ENCODE measurements around the gene UBE2E2.
A peak's percentile ranks its signal among the peaks of the same experiment; 100 is the strongest.

Gene UBE2E2

DNA sequence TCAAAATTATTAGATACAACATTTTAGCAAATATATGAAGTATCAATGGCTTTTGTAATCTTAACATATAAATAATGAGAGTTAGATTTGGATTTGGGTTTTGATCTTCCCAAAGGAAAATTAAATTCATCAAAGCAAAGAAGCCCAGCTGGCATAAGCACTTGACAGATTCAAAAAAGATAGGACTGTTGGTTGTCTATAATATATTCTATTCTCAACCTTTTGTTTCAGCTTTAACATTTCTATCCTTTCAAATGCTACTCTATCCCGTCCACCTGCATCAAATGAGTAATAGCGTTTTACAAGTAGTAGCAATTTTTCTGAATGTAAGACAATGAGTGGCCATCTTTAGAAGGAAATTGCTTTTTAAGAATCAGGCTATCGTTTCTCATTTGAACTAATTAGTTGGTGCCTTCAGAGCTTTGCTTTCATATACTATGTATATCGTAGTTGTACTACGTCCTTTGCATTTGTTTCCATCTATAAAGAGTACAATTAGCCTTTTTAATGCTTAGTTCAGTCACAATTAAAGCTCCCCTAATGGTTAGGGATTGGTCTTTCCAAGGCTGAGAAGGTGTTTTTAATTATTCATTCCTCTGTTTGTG is 278.0 kb downstream of the UBE2E2 start:
- Histone ChIP-seq H3K36me3 (ENCODE audit: control insufficient read depth, insufficient read depth, low read length) (no peaks in the 10 kb centered on the region), H3K9me3 (ENCODE audit: control insufficient read depth, insufficient read depth, low read length) (peaks cover 9% of the 10 kb centered on the region), H3K27me3 (ENCODE audit: control insufficient read depth, insufficient read depth, low read length) (no peaks in the 10 kb centered on the region), H3K9ac (ENCODE audit: low read depth, low read length) (no peak overlapping the region), H3K4me1 (ENCODE audit: control insufficient read depth, insufficient read depth, low read length) (peaks cover 23% of the 10 kb centered on the region), H3K4me3 (ENCODE audit: low read depth, low read length) (no peak overlapping the region), H3K27ac (ENCODE audit: low read depth, low read length) (no peak overlapping the region)

DNA sequence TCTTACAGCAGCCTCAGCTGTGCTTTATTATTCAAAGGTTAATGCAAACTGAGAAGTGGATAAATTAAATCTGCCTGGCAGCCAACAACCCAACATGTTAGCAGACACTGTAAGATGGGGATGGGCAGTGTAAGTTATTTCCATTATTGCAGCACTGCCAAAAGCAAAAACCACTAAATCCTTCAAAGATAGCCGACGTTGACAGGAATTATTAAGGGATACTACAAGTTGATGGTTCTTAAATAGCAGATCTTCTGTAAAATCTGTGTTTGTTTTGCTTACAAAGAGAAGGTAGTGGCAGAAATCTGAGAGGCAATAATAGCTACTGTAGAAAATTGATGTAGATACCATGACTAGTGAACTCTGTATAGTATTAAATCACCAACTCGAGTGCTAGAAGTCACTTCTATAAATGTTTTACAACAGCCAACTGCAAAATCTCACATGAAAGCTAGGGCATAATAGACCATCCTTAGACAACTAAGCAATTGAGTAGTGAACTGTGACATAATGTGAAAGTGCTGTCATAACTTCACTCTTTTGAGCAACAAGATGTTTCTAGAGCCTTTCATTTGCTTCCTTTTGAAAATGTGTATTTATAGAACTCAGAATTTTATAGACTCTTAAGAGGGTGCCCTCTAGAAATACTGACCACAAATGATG is 278.6 kb downstream of the UBE2E2 start:
- peaks cover 23% of the 10 kb centered on the region for H3K4me1 ChIP-seq (ENCODE audit: control insufficient read depth, insufficient read depth, low read length)
- H3K4me3 ChIP-seq (ENCODE audit: low read depth, low read length): no peak overlapping the region
- no peak overlapping the region for H3K9ac ChIP-seq (ENCODE audit: low read depth, low read length)
- no peaks in the 10 kb centered on the region for H3K36me3 ChIP-seq (ENCODE audit: control insufficient read depth, insufficient read depth, low read length)
- no peaks in the 10 kb centered on the region for H3K27me3 ChIP-seq (ENCODE audit: control insufficient read depth, insufficient read depth, low read length)
- peaks cover 15% of the 10 kb centered on the region for H3K9me3 ChIP-seq (ENCODE audit: control insufficient read depth, insufficient read depth, low read length)
- H3K27ac ChIP-seq (ENCODE audit: low read depth, low read length): no peak overlapping the region

DNA sequence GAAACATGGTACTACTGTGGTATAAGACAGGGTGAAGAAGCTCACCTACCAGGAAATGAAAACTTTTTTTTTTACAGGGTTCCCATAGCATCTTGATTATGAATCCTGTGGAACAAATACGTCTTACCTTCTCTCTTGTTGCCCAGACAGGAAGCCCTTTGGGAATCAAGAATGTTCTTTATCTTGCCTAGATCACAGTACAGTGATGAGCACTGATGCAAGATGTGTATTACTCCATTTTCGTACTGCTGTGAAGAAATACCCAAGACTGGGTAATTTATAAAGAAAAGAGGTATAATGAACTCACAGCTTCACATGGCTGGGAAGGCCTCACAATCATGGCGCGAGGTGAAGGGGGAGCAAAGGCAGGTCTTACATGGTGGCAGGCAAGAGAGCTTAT is 281.3 kb downstream of the UBE2E2 start:
- peaks cover 13% of the 10 kb centered on the region for H3K9me3 ChIP-seq (ENCODE audit: control insufficient read depth, insufficient read depth, low read length)
- no peak overlapping the region for H3K9ac ChIP-seq (ENCODE audit: low read depth, low read length)
- H3K4me1 ChIP-seq (ENCODE audit: control insufficient read depth, insufficient read depth, low read length): peaks cover 26% of the 10 kb centered on the region
- H3K27me3 ChIP-seq (ENCODE audit: control insufficient read depth, insufficient read depth, low read length): no peaks in the 10 kb centered on the region
- no peaks in the 10 kb centered on the region for H3K36me3 ChIP-seq (ENCODE audit: control insufficient read depth, insufficient read depth, low read length)
- no peak overlapping the region for H3K27ac ChIP-seq (ENCODE audit: low read depth, low read length)
- no peak overlapping the region for H3K4me3 ChIP-seq (ENCODE audit: low read depth, low read length)

DNA sequence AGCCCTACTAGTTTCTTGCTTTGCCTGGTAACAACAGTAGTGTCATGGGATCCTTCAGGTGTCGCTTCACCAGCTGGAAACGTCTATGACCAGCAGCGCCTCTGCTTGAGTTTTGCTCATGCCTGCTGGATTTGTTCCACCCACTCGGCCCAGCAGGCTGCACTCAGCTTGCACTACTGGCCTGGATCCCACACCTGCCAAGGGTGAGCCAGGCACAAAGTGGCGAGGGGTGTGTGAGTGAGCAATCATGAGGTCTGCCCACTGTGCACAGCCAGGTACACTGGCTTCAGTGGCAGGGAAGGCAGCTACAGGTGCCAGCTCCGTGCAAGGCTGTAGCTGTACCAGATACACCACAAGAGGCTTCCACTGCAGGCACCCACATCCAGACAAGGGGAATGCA is 282.8 kb downstream of the UBE2E2 start:
- H3K27me3 ChIP-seq (ENCODE audit: control insufficient read depth, insufficient read depth, low read length): no peaks in the 10 kb centered on the region
- peaks cover 8% of the 10 kb centered on the region for H3K9me3 ChIP-seq (ENCODE audit: control insufficient read depth, insufficient read depth, low read length)
- H3K4me3 ChIP-seq (ENCODE audit: low read depth, low read length): no peak overlapping the region
- H3K36me3 ChIP-seq (ENCODE audit: control insufficient read depth, insufficient read depth, low read length): no peaks in the 10 kb centered on the region
- peaks cover 29% of the 10 kb centered on the region for H3K4me1 ChIP-seq (ENCODE audit: control insufficient read depth, insufficient read depth, low read length)
- no peak overlapping the region for H3K27ac ChIP-seq (ENCODE audit: low read depth, low read length)
- H3K9ac ChIP-seq (ENCODE audit: low read depth, low read length): no peak overlapping the region

DNA sequence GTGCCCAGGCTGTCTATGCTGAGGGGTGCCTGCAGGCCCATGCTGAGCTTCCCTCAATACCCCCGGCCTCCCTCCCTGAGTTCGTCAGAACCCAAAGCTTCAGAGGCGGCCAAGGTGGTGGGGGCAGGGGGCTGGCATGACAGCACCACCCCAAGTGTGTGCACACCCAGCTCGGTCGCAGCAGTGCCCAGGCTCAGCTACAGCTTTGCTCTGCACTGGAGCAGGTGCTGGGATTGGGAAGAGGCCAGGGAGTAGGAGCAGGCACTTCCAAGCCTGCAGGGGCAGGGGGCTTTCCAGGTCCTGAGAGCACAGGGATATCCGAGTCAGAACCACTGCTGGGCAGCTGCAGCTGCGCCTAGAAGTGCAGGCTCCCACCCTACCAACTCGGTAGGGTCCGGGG is 283.9 kb downstream of the UBE2E2 start:
- Histone ChIP-seq H3K4me1 (ENCODE audit: control insufficient read depth, insufficient read depth, low read length) (peaks cover 18% of the 10 kb centered on the region), H3K9ac (ENCODE audit: low read depth, low read length) (no peak overlapping the region), H3K9me3 (ENCODE audit: control insufficient read depth, insufficient read depth, low read length) (peaks cover 8% of the 10 kb centered on the region), H3K4me3 (ENCODE audit: low read depth, low read length) (no peak overlapping the region), H3K36me3 (ENCODE audit: control insufficient read depth, insufficient read depth, low read length) (no peaks in the 10 kb centered on the region), H3K27me3 (ENCODE audit: control insufficient read depth, insufficient read depth, low read length) (no peaks in the 10 kb centered on the region), H3K27ac (ENCODE audit: low read depth, low read length) (no peak overlapping the region)

DNA sequence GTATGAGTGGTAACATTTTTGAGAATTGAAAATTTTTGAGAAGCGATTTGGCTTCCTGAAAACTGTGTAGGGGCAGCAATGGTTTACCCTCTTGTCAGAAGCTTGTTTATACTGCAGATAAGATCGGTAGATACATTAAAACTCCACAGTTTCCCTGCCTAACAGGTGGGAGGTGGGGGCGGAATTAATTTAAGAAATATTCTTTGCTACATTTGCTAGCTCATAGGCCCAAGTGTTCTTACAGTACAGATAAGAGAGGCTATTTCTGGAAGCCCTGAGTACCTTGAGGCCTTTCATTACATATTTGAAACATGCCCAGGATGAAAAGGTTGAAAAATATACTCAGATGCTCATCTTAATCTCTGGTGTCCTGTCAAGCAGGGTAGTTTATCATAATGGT is 285.5 kb downstream of the UBE2E2 start:
- Histone ChIP-seq H3K27me3 (ENCODE audit: control insufficient read depth, insufficient read depth, low read length) (no peaks in the 10 kb centered on the region), H3K9ac (ENCODE audit: low read depth, low read length) (no peak overlapping the region), H3K4me3 (ENCODE audit: low read depth, low read length) (no peak overlapping the region), H3K9me3 (ENCODE audit: control insufficient read depth, insufficient read depth, low read length) (peaks cover 8% of the 10 kb centered on the region), H3K4me1 (ENCODE audit: control insufficient read depth, insufficient read depth, low read length) (peaks cover 15% of the 10 kb centered on the region), H3K36me3 (ENCODE audit: control insufficient read depth, insufficient read depth, low read length) (no peaks in the 10 kb centered on the region), H3K27ac (ENCODE audit: low read depth, low read length) (no peak overlapping the region)

DNA sequence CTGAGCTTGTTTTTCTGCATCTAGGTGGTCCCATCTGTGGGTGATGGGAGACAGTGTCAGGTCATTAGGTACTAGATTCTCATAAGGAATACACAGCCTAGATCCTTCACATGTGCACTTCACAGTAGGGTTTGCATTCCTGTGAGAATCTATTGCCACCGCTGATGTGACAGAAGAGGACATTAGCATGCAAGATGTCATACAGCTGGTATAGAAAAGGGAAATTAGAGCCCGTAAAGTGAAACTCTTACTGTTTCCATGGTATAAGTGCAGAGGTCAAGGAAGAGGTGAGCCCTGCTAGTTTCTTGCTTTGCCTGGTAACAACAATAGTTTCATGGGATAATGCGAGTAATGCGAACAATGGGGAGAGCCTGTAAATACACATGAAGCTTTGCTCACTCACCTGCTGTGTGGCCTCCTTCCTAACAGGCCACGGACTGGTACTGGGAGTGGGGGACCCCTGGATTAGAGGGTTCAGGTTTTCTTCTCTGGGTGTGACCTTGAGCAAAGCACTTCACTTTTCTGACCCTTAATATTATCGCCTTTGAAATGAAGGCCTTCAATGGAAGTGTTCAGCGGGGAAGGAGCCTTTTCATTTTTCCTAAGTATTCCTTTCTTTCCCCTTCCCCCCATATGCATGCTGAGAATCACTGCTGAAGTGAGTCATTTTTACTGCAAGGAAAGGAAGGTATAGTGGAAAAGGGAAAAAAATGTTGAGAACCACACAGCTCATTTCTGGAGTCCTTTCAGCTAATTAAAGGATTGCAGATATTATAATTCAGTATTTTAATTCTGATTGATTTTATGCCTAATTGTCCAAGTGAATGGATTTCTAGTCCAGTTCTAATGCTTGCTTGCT is 286.4 kb downstream of the UBE2E2 start:
- H3K4me3 ChIP-seq (ENCODE audit: low read depth, low read length): no peak overlapping the region; the same call in 1 of the 2 replicates
- peaks cover 15% of the 10 kb centered on the region for H3K4me1 ChIP-seq (ENCODE audit: control insufficient read depth, insufficient read depth, low read length)
- no peaks in the 10 kb centered on the region for H3K36me3 ChIP-seq (ENCODE audit: control insufficient read depth, insufficient read depth, low read length)
- H3K27ac ChIP-seq (ENCODE audit: low read depth, low read length): peak overlapping the region; percentile 57
- H3K9ac ChIP-seq (ENCODE audit: low read depth, low read length): no peak overlapping the region
- H3K27me3 ChIP-seq (ENCODE audit: control insufficient read depth, insufficient read depth, low read length): no peaks in the 10 kb centered on the region
- H3K9me3 ChIP-seq (ENCODE audit: control insufficient read depth, insufficient read depth, low read length): peaks cover 8% of the 10 kb centered on the region

DNA sequence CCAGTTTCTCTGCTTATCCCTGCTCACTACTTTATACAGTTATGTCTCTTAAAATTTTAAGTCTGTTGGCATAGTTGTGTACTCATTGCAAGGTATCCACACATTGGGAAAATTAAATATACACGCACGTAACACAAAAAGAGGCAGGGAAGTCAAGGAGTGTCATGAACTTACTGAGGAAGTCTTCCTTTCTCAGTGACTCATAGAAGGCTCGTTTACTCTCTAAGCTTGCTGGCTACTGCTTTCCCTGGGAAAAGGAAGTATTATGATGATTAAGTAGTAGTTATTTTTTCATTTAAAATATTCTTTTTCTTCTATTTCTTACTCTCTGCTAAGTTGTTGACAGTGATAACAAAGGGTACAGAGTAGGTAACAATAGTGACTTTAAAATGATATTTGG is 287.3 kb downstream of the UBE2E2 start:
- no peak overlapping the region for H3K9ac ChIP-seq (ENCODE audit: low read depth, low read length)
- no peaks in the 10 kb centered on the region for H3K27me3 ChIP-seq (ENCODE audit: control insufficient read depth, insufficient read depth, low read length)
- H3K27ac ChIP-seq (ENCODE audit: low read depth, low read length): peak overlapping the region; percentile 57

DNA sequence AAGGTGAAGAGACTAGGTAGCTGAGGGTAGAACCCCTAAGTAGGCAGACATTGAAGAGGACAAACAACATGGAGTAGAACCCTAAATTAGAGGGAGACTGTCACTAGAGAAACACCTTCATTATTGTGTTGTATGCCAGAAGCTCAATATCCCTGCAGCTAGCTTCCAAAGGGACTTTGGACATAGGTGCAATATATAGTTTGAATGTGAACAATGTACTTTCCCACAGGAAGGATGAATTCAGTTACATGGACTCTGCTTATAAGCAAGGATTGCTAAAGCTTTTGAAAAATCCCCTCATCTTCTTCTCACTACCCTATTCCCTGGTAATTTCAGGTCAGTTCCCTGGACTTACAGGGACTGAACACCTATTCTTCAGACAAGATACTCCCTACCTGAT is 288.9 kb downstream of the UBE2E2 start:
- H3K27ac ChIP-seq (ENCODE audit: low read depth, low read length): no peak overlapping the region
- H3K4me1 ChIP-seq (ENCODE audit: control insufficient read depth, insufficient read depth, low read length): peaks cover 15% of the 10 kb centered on the region

More for the DNA sequence above, 287.3 kb downstream of the UBE2E2 start:
- Histone ChIP-seq H3K36me3 (ENCODE audit: control insufficient read depth, insufficient read depth, low read length) (no peaks in the 10 kb centered on the region), H3K4me1 (ENCODE audit: control insufficient read depth, insufficient read depth, low read length) (peaks cover 15% of the 10 kb centered on the region), H3K4me3 (ENCODE audit: low read depth, low read length) (no peak overlapping the region), H3K9me3 (ENCODE audit: control insufficient read depth, insufficient read depth, low read length) (peaks cover 8% of the 10 kb centered on the region)

DNA sequence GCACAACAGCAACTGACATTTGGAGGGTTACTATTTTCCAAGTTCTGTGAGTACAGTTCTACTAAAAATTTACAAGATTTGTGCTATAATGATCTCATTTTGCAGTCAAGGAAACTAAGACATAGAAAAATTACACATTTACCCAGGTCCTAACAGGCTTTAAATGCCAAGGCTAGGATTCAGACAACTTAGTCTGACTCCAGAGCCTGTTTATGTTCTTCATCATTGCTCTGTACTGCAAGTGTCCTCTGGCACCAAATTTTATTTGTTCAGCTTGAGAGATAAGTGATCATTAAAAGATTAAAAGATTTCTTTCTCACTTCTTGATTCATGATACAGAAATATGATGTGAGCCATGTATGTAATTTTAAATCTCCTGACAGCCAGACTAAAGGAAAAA is 290.8 kb downstream of the UBE2E2 start:
- no peaks in the 10 kb centered on the region for H3K27me3 ChIP-seq (ENCODE audit: control insufficient read depth, insufficient read depth, low read length)
- H3K9me3 ChIP-seq (ENCODE audit: control insufficient read depth, insufficient read depth, low read length): no peaks in the 10 kb centered on the region
- H3K4me1 ChIP-seq (ENCODE audit: control insufficient read depth, insufficient read depth, low read length): peaks cover 15% of the 10 kb centered on the region
- no peak overlapping the region for H3K4me3 ChIP-seq (ENCODE audit: low read depth, low read length)
- no peaks in the 10 kb centered on the region for H3K36me3 ChIP-seq (ENCODE audit: control insufficient read depth, insufficient read depth, low read length)
- no peak overlapping the region for H3K27ac ChIP-seq (ENCODE audit: low read depth, low read length)
- no peak overlapping the region for H3K9ac ChIP-seq (ENCODE audit: low read depth, low read length)

More for the DNA sequence above, 288.9 kb downstream of the UBE2E2 start:
- Histone ChIP-seq H3K9ac (ENCODE audit: low read depth, low read length) (no peak overlapping the region), H3K9me3 (ENCODE audit: control insufficient read depth, insufficient read depth, low read length) (no peaks in the 10 kb centered on the region), H3K36me3 (ENCODE audit: control insufficient read depth, insufficient read depth, low read length) (no peaks in the 10 kb centered on the region), H3K4me3 (ENCODE audit: low read depth, low read length) (no peak overlapping the region), H3K27me3 (ENCODE audit: control insufficient read depth, insufficient read depth, low read length) (no peaks in the 10 kb centered on the region)

DNA sequence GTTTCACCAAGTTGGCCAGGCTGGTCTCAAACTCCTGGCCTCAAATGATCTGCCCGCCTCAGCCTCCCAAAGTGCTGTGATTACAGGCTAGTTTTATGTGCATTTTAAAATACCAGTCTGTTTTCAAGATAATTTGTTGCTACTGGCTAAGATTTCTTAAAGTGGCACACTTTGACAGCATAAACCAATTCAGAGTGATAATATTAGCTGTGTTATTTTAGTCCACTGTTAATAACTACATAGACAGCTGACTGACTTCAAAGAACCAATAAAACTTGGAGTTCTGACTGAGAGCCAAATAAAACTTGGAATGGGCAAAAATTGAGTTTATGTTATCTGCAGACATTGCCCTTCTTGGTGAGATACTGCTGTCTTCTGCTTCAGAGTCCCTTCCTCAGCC is 291.8 kb downstream of the UBE2E2 start:
- no peak overlapping the region for H3K27ac ChIP-seq (ENCODE audit: low read depth, low read length)

More for the DNA sequence above, 291.8 kb downstream of the UBE2E2 start:
- H3K9me3 ChIP-seq (ENCODE audit: control insufficient read depth, insufficient read depth, low read length): no peaks in the 10 kb centered on the region
- H3K27me3 ChIP-seq (ENCODE audit: control insufficient read depth, insufficient read depth, low read length): no peaks in the 10 kb centered on the region
- no peak overlapping the region for H3K4me3 ChIP-seq (ENCODE audit: low read depth, low read length)
- H3K4me1 ChIP-seq (ENCODE audit: control insufficient read depth, insufficient read depth, low read length): peaks cover 6% of the 10 kb centered on the region
- H3K36me3 ChIP-seq (ENCODE audit: control insufficient read depth, insufficient read depth, low read length): no peaks in the 10 kb centered on the region
- H3K9ac ChIP-seq (ENCODE audit: low read depth, low read length): no peak overlapping the region

Data from HUES48 (cell line).